Adrenal gland (tissue), 12 donors: ENCODE results near the gene PRKAR1B. TPM values are rescaled to one million over a fixed set of nuclear protein-coding genes. Genes with fewer than 3 reads are reported as not detected.
"Not testable (repeated sequence)": the region's sequence is repeated elsewhere in the genome, so short reads cannot be mapped to it uniquely, and the experiment has no call there.

ENCODE experiments used
- DNase-seq, 7 donors: peaks; one replicate each; pipeline ENCODE4 v3.0.0-alpha.2; 2019 to 2020
- H3K27ac ChIP-seq, 5 donors: fragments of 200-600 bp; sonication (generic) in 4 of 5; 1 replicate in 3 of 5; 2 replicates in 2 of 5; pipeline versions ENCODE4 v1.5.1 to v1.8.0; 2016 to 2020; ENCODE audit warnings: mild to moderate bottlenecking in 1 of 5
- H3K27me3 ChIP-seq: fragments of 200-600 bp; 2 replicates; pipeline ENCODE4 v1.8.0; 2021
- H3K36me3 ChIP-seq, 2 donors: fragments of 200-600 bp; replicated peaks in 1 of 2; 1 replicate in 1 of 2; 2 replicates in 1 of 2; pipeline versions ENCODE4 v1.5.1 to v1.8.0; 2018 to 2022
- H3K4me1 ChIP-seq, 2 donors: fragments of 200-600 bp; replicated peaks in 1 of 2; 1 replicate in 1 of 2; 2 replicates in 1 of 2; pipeline versions ENCODE4 v1.5.1 to v1.8.0; 2018 to 2021
- H3K4me3 ChIP-seq, 4 donors: fragments of 200-600 bp; sonication (generic) in 3 of 4; one replicate each; pipeline ENCODE4 v1.5.1; 2016 to 2018
- H3K9me3 ChIP-seq, 3 donors: fragments of 200-600 bp; sonication (generic) in 1 of 3; replicated peaks in 1 of 3; 1 replicate in 2 of 3; 2 replicates in 1 of 3; pipeline versions ENCODE4 v1.5.1 to v1.8.0; 2016 to 2021
- CTCF ChIP-seq, 6 experiments: fragments of 450-650 bp in 4 of 6; fragments of 200-600 bp in 2 of 6; sonication (generic) in 1 of 6; IDR thresholded peaks; 1 replicate in 5 of 6; 2 replicates in 1 of 6; pipeline versions ENCODE4 v1.5.1 to v1.8.0; 2016 to 2021; ENCODE audit warnings: antibody characterized with exemption in 6 of 6, mild to moderate bottlenecking in 2 of 6, moderate library complexity in 1 of 6
- POLR2A ChIP-seq, 2 donors: fragments of 450-650 bp; IDR thresholded peaks; one replicate each; pipeline ENCODE4 v1.6.1; 2017; ENCODE audit warnings: antibody characterized with exemption in 2 of 2, mild to moderate bottlenecking in 2 of 2, moderate library complexity in 1 of 2
- WGBS, 4 donors: extraction: QIAGEN DNeasy Blood & Tissue Kit in 2 of 4; methylation state at CpG; one replicate each; pipeline versions ENCODE4 v1.1.5 to v1.1.7; 2013 to 2017; 5-methylcytosine and 5-hydroxymethylcytosine counted together
- intact Hi-C, 2 donors: fragments of 100-400 bp; cut with DNase I; formaldehyde crosslinking; loops; one replicate each; pipeline versions ENCODE4 v1.14.1 to v1.15.0; 2022 to 2023
- polyA plus RNA-seq, 3 donors: library from polyadenylated mRNA; stranded (reverse); fragments of 200-250 nt in 2 of 3; fragments of 350-450 nt in 1 of 3; fragmentation: Illumina TruSeq in 1 of 3; extraction: RNeasy Lipid Tissue Mini Kit (QIAGEN cat#74804) in 1 of 3; gene quantifications; one replicate each; pipeline ENCODE4 v1.2.3, GENCODE V29; 2013 to 2014
- total RNA-seq, 9 donors: library from RNA; depleted of rRNA in 4 of 9; stranded (reverse); fragments of >200 nt in 4 of 9; fragments of 120-200 nt in 1 of 9; fragmentation: NEBNext Ultra II Directional in 1 of 9; extraction: Animal tissue kit (Norgen Biotek cat#: 25700) in 1 of 9; gene quantifications; one replicate each; pipeline versions ENCODE4 v1.1.0 to v1.2.4, GENCODE V29; 2013 to 2023
- donor health status: healthy with polysubstance abuse.
- donor health status: Bipolar disorder and iron deficiency.
- donor health status: DM: yes; HTN: yes; CAD: no.
- donor health status: DM: no; HTN: no; CAD: no.
- donor health status: DM: no; HTN: no; CAD: no.
- donor health status: DM: yes; HTN: yes; CAD: no.

PRKAR1B gene
- total and polyA plus RNA-seq, 12 donors, result 5.2 to 21.5 (median 11.7) TPM

GRCh38 chr7:655758-656157 is 71.3 kb downstream of the PRKAR1B start:
- H3K27ac ChIP-seq, result no peak overlapping the region
- WGBS, 4 donors, result 93 to 97% (median 94%) methylated on average over 4 of the region's 4 CpGs
- intact Hi-C loops, result no loop called here

GRCh38 chr7:653829-654764 is 73.0 kb downstream of the PRKAR1B start:
- intact Hi-C loops, result no loop called here
- no peak for DNase-seq
- Histone ChIP-seq H3K9me3 (no peaks in the 10 kb centered on the region), H3K27ac (no peak overlapping the region), H3K27me3 (no peaks in the 10 kb centered on the region), H3K36me3 (no peaks in the 10 kb centered on the region), H3K4me3 (no peak overlapping the region), H3K4me1 (peaks cover 0 to 3% of the 10 kb centered on the region in 2 donors)
- WGBS, 4 donors, result 94 to 98% (median 96%) methylated on average over 4 of the region's 4 CpGs
- no peak for TF ChIP-seq POLR2A (IDR thresholded peaks at IDR 0.05)
- no peak for TF ChIP-seq CTCF (IDR thresholded peaks at IDR 0.05)

More at GRCh38 chr7:655758-656157, 71.3 kb downstream of the PRKAR1B start:
- no peak for DNase-seq
- Histone ChIP-seq H3K4me1 (peaks cover 0 to 3% of the 10 kb centered on the region in 2 donors), H3K36me3 (no peaks in the 10 kb centered on the region), H3K27me3 (no peaks in the 10 kb centered on the region), H3K9me3 (no peaks in the 10 kb centered on the region), H3K4me3 (no peak overlapping the region)
- TF ChIP-seq CTCF (IDR thresholded peaks at IDR 0.05) (no peak), POLR2A (IDR thresholded peaks at IDR 0.05) (no peak)

- TF ChIP-seq POLR2A (IDR thresholded peaks at IDR 0.05) (no peak), CTCF (IDR thresholded peaks at IDR 0.05) (no peak)
- no peak overlapping the region for H3K4me3 ChIP-seq
- 93 to 100% (median 96%) methylated on average over 2 to 4 of the region's 4 CpGs for WGBS, 4 donors
- no peaks in the 10 kb centered on the region for H3K36me3 ChIP-seq
- intact Hi-C loops, result no loop called here
- H3K9me3 ChIP-seq, result no peaks in the 10 kb centered on the region
- no peak for DNase-seq
- no peak overlapping the region for H3K27ac ChIP-seq
- peaks cover 0 to 3% of the 10 kb centered on the region in 2 donors for H3K4me1 ChIP-seq
- H3K27me3 ChIP-seq, result no peaks in the 10 kb centered on the region
Measured at GRCh38 chr7:652881-653280, 74.2 kb downstream of the PRKAR1B start.

GRCh38 chr7:652167-652566 is 74.9 kb downstream of the PRKAR1B start:
- 95 to 100% (median 97%) methylated on average over 8 to 17 of the region's 17 CpGs for WGBS, 4 donors
- H3K27ac ChIP-seq, intact Hi-C loops, H3K9me3 ChIP-seq, H3K36me3 ChIP-seq, DNase-seq, H3K27me3 ChIP-seq, H3K4me1 ChIP-seq, H3K4me3 ChIP-seq: not testable (repeated sequence)
